GM21526 (cell line): ENCODE measurements around the gene SLC25A48.

Experiments used
- ATAC-seq: cut with Tn5 transposase; IDR thresholded peaks from one replicate; pipeline ENCODE4 v1.9.1; 2021; ENCODE audit warnings: moderate library complexity; ENCODE audit not compliant: unreplicated experiment, low FRiP score

SLC25A48 gene

DNA sequence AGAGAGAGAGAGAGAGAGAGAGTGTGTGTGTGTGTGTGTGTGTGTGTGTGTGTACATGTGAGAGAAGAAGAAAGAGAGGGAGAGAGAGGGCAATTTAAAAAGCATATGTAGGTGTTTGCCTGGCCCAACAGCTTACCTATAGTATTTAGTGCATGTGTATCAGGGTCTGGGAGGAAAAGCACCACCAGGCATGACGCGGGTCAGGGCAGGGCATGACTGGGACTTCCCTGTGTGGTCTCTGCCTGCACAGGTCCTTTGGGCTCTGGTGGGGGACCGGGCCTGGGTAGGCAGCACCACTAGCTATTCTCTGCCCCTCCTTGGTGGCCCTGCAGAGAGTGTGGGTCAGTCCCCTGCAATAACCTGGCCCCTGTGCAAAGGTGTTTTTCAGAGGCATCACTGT lies 45.1 kb downstream of the SLC25A48 start:
- ATAC-seq, result no peak

GRCh38 chr5:135880278-135880677 lies 45.8 kb downstream of the SLC25A48 start:
- ATAC-seq, result no peak

DNA sequence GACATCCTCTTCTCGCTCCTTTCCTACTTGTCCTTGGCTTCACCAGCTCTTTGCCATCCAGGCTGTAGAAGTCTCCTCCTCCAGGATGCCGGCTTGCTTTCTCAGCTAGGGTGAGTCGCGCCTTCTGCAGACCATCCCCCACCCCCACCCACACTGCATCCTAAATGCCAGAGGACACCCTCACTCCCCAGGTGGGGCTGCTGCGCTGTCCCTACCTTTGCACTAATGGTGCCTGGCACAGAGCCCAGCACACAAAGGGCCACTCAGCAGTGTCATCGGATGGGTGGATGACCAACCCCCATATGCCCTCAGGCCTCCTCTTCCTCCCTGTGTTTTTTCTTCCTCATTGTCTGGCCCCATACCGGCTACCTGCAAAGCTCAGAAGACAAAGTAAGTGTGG lies 46.3 kb downstream of the SLC25A48 start:
- no peak for ATAC-seq

- no peak for ATAC-seq
Measured at GRCh38 chr5:135881244-135881643, 46.8 kb downstream of the SLC25A48 start.

DNA sequence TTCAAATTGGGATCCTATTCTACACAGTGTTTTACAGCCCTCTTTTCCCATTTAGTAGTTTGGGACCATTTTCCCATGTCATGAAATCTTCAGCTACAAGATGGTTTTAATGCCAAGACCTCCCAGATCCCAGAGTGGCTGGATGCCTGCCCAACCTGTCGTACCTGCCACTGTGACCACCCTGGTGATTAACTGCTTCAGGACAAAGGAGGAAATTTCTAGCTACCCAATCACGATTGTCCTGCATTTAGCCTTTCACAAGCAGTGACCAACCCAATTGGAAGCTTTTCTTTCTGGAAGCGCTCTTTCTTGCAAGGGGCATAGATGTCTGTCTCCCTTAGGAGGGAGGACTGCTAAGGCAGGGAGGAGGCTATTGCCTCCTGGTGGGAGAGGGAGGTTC lies 47.4 kb downstream of the SLC25A48 start:
- no peak for ATAC-seq

GRCh38 chr5:135883026-135883425 lies 48.6 kb downstream of the SLC25A48 start:
- ATAC-seq, result no peak

GRCh38 chr5:135883441-135883840 lies 49.0 kb downstream of the SLC25A48 start:
- ATAC-seq, result no peak

DNA sequence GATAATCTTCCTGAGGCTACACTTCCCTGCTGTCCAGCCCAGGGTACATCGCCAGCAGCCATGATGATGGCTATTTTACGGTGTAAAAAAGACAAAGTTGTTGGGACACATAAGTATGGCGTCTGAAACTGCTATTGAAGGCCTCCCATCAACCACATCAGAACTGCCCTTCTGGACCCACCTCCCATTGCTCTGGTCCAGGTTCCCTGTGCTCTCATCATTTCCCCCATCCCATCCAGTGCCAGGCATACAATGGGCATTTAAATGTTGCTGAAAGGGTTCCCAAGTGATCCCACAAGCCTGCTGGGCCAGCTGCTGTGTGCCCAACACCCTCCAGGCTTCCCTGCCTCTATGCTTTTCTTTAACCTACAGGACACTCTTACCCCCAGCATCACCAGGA lies 50.6 kb downstream of the SLC25A48 start:
- no peak for ATAC-seq

DNA sequence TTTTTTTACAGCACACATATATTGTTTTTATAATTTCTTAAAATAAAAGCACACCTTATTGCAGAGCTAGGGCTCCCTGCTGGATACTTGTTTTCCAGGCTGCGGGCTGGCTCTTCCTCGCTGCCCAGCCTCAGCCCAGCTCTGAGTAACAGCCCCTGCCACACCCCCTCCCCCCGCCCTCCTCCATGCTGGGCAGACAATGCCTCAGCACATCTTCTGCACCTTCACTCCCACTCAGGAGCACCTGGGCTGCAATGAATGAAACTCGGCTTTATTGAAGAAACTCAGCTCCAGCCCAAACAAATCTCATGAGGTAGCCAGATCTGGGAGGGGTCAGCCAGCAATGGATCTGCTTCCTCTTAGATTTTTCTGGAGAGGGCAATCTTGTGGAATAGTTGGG lies 51.7 kb downstream of the SLC25A48 start:
- ATAC-seq, result no peak

DNA sequence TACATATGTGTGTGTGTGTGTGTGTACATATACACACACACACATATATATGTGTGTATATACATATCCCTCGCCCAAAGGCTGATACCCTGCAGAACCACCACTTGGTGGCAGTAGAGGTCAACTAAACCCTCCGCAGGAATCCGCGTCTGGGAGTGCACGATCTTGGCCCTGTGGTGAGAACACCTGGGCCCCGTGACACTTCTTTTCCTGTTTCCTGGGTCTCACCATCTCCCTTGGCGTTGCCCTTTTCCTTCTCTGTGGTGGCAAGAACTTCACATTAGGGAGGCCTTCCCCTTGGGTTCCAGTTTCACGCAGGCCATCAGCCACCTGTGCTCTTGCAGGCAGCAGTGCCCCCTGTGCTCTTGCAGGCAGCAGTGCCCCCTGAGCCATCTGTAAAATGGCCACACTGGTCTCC lies 53.0 kb downstream of the SLC25A48 start:
- peak; percentile 83 for ATAC-seq

DNA sequence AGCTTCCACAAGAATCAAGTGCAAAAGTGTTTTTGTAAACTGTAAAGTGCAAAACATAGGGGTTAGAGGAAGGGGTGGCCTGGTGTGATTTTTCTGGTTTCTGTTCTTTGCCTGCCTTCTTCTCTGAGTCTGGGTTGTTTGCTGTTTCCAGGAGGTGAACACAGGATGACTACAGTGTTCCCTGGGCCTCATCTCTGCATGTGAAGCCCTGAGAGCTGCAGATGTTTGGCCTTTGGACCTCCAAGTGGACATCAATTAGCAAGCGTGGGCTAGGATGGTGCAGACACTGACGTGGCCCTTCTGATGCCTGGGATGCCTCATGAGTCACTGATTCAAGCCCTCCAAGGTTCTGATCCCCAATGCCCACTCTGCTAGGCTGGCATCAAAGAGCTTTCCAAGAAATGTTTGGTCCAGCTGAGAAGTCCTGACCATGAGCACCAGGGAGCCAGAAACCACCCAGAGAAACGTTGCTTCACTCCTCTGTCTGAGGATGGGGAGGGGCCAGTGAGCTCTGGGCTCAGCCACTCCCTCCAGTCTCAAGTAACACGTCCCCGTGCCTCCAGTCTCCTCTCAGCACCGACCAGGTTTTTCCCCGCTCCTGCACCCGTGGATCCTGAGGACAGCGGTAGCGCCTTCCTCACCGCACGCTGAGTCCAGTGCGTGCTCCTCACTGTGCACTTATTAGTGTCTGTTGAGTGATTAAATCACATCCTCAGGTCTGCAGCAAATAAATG lies 53.6 kb downstream of the SLC25A48 start:
- ATAC-seq, result no peak

- no peak for ATAC-seq
Measured at GRCh38 chr5:135890296-135890695, 55.8 kb downstream of the SLC25A48 start.

GRCh38 chr5:135890867-135891266 lies 56.4 kb downstream of the SLC25A48 start:
- no peak for ATAC-seq

- no peak for ATAC-seq
Measured at GRCh38 chr5:135891268-135891667, 56.8 kb downstream of the SLC25A48 start.

- no peak for ATAC-seq
Measured at GRCh38 chr5:135891791-135892190, 57.3 kb downstream of the SLC25A48 start.

- no peak for ATAC-seq
Measured at GRCh38 chr5:135894276-135894675, 59.8 kb downstream of the SLC25A48 start.

DNA sequence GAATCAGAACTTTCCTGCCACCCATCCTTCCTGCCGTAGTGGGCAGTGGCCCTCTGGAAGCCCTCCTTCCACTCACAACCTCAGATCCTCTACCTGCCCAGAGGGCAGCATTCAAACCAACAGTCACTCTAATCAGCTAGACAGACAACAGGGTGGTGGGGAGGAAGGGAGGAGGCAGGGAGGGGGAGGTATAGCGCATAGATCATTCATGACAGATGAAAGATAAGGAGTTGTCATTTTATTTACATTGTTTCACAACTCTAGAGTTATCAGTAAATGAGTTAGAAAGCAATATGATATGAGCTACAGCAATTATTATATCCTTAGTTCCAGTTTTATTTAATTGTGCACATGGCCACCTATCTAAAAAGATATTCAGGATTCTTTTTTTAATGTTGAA lies 60.3 kb downstream of the SLC25A48 start:
- no peak for ATAC-seq

GRCh38 chr5:135895474-135896006 lies 61.1 kb downstream of the SLC25A48 start, which contains the start of gene IL9:
IL9 (minus strand) TSS chr5:135895841; CDS start chr5:135895816, 25 bp downstream.
- ATAC-seq, result no peak

GRCh38 chr5:135898651-135899050 lies 64.2 kb downstream of the SLC25A48 start:
- ATAC-seq, result no peak

- ATAC-seq, result no peak
Measured at GRCh38 chr5:135900276-135900675, 65.8 kb downstream of the SLC25A48 start.

DNA sequence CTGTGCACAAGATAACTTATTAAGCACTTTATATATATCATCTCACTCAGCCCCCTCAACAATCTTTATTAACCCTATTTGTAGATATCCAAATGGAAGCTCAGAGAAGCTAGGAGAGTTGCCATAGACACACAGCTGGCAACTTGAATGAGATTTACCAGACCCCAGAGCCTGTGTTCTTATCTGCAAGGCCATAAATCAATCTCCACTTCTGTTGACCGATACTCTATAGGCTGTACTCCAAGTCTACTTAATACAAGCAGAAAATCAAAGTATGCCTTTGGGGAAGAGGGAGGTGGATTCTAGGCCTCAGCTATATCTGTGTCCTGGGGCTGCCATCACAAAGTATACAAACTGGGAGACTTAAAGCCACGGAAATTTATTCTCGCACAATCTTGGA lies 67.2 kb downstream of the SLC25A48 start:
- ATAC-seq, result no peak

DNA sequence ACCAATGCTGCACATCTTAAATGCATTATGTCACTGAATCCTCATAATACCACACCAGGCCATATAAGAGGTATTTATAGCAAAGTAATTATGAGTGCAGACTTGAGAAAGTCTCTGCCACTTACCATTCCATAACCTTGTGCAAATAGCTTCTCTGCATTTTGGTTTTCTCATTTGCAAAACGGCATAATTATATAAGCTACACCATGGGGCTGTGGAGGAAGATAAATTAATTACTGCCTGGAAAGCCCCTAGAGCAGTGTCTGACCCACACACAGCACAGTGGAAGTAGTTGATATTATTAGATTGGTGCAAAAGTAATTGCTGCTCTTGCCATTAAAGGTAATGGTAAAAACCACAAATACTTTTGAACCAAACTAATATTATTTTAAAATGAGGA lies 70.7 kb downstream of the SLC25A48 start:
- no peak for ATAC-seq
